ENCODE results near the gene AUTS2. TPM values are rescaled to one million over a fixed set of nuclear protein-coding genes. Genes with fewer than 3 reads are reported as not detected.

Gene AUTS2
- total RNA-seq, 1 experiment from 2014 or later: not detected

DNA sequence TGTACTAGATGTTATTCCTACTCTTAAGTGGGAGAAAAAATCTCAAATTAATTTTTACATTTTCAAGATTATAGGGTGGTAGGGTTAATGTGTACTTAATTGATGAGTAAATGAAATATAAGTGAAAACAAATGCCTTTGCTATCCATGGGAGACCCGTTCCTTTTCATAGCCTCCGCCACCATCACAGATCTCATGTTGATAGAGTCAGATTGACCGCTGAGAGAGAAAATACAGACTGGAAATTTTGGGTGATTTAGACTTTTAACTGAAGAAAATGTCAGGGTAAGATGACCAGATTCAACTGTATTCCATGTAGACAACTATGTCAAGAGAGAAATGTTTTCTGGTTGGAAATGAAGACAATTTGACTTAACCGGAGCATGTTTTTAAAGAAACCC lies 446.2 kb downstream of the AUTS2 start:
- Mint-ChIP-seq H3K4me1 (ENCODE audit: low read depth, unreplicated experiment) (no peaks in the 10 kb centered on the region), H3K4me3 (ENCODE audit: low read depth, unreplicated experiment) (no peak overlapping the region), H3K27ac (ENCODE audit: unreplicated experiment) (no peak overlapping the region), H3K36me3 (ENCODE audit: insufficient read depth, unreplicated experiment) (no peaks in the 10 kb centered on the region), H3K9me3 (ENCODE audit: low read depth, unreplicated experiment) (peaks cover 4% of the 10 kb centered on the region), H3K27me3 (ENCODE audit: unreplicated experiment) (no peaks in the 10 kb centered on the region)
- intact Hi-C loops (cut with micrococcal nuclease; ENCODE audit: unreplicated experiment): no loop called here
- DNase-seq: no peak
- BruUV-seq (replicated peaks): no TSS peak
- TF ChIP-seq, protein P1, sequence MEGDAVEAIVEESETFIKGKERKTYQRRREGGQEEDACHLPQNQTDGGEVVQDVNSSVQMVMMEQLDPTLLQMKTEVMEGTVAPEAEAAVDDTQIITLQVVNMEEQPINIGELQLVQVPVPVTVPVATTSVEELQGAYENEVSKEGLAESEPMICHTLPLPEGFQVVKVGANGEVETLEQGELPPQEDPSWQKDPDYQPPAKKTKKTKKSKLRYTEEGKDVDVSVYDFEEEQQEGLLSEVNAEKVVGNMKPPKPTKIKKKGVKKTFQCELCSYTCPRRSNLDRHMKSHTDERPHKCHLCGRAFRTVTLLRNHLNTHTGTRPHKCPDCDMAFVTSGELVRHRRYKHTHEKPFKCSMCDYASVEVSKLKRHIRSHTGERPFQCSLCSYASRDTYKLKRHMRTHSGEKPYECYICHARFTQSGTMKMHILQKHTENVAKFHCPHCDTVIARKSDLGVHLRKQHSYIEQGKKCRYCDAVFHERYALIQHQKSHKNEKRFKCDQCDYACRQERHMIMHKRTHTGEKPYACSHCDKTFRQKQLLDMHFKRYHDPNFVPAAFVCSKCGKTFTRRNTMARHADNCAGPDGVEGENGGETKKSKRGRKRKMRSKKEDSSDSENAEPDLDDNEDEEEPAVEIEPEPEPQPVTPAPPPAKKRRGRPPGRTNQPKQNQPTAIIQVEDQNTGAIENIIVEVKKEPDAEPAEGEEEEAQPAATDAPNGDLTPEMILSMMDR (IDR thresholded peaks at IDR 0.05; ENCODE audit: unreplicated experiment): no peak
- CTCF ChIA-PET: interaction anchor here (0.6 kb wide), 1 partner anchor 53 kb away, joined by 4 read pairs; no protein-coding TSS in a partner anchor

DNA sequence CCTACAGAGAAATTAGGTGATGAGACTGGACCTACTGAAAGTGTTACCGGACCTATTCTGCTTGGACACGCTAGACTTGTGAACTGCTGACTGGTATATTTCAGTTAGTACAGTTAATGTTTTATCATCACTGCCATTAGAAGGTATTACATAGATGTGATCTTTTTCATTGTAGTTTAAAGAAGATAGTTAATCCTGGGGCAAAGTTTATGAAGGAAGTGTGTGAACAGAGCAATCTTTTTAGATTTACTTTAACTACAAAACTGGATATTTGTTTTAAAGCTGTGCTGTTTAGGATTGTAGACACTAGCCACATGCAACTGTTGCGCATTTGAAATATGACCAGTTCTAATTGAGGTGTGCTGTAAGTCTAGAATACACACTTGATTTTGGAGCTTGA lies 446.7 kb downstream of the AUTS2 start:
- no peaks in the 10 kb centered on the region for H3K27me3 Mint-ChIP-seq (ENCODE audit: unreplicated experiment)
- BruUV-seq (replicated peaks): no TSS peak
- TF ChIP-seq, protein P1 (IDR thresholded peaks at IDR 0.05; ENCODE audit: unreplicated experiment): no peak
- no peak overlapping the region for H3K27ac Mint-ChIP-seq (ENCODE audit: unreplicated experiment)
- peaks cover 4% of the 10 kb centered on the region for H3K9me3 Mint-ChIP-seq (ENCODE audit: low read depth, unreplicated experiment)
- intact Hi-C loops (cut with micrococcal nuclease; ENCODE audit: unreplicated experiment): no loop called here
- CTCF ChIA-PET: interaction anchor here (0.6 kb wide), 1 partner anchor 53 kb away, joined by 4 read pairs; no protein-coding TSS in a partner anchor
- no peak for DNase-seq
- H3K4me1 Mint-ChIP-seq (ENCODE audit: low read depth, unreplicated experiment): no peaks in the 10 kb centered on the region
- H3K4me3 Mint-ChIP-seq (ENCODE audit: low read depth, unreplicated experiment): no peak overlapping the region
- no peaks in the 10 kb centered on the region for H3K36me3 Mint-ChIP-seq (ENCODE audit: insufficient read depth, unreplicated experiment)

DNA sequence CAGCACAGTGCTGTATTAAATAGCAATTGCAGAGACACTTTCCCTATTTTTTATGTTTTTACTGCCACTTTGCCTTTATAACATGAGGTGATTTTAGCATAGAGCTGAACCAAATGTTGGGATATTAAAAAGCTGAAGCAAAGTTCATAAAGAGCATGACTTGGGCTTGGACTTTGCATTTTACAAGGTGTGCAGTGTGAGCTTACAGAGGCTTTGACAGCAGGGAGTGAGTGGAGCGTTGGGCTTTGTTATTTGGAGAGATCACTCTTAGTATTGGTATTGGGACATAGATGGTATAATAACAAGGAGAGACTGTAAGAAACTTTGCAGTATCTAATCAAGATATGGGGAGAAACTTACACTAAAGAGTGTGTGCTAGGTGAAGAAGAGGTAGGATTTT lies 449.1 kb downstream of the AUTS2 start:
- Mint-ChIP-seq H3K4me1 (ENCODE audit: low read depth, unreplicated experiment) (no peaks in the 10 kb centered on the region), H3K27ac (ENCODE audit: unreplicated experiment) (no peak overlapping the region), H3K4me3 (ENCODE audit: low read depth, unreplicated experiment) (no peak overlapping the region), H3K36me3 (ENCODE audit: insufficient read depth, unreplicated experiment) (no peaks in the 10 kb centered on the region), H3K27me3 (ENCODE audit: unreplicated experiment) (no peaks in the 10 kb centered on the region), H3K9me3 (ENCODE audit: low read depth, unreplicated experiment) (peaks cover 4% of the 10 kb centered on the region)
- intact Hi-C loops (cut with micrococcal nuclease; ENCODE audit: unreplicated experiment): no loop called here
- no peak for DNase-seq
- BruUV-seq (replicated peaks): no TSS peak
- TF ChIP-seq, protein P1 (IDR thresholded peaks at IDR 0.05; ENCODE audit: unreplicated experiment): no peak
- CTCF ChIA-PET: no interaction called here

DNA sequence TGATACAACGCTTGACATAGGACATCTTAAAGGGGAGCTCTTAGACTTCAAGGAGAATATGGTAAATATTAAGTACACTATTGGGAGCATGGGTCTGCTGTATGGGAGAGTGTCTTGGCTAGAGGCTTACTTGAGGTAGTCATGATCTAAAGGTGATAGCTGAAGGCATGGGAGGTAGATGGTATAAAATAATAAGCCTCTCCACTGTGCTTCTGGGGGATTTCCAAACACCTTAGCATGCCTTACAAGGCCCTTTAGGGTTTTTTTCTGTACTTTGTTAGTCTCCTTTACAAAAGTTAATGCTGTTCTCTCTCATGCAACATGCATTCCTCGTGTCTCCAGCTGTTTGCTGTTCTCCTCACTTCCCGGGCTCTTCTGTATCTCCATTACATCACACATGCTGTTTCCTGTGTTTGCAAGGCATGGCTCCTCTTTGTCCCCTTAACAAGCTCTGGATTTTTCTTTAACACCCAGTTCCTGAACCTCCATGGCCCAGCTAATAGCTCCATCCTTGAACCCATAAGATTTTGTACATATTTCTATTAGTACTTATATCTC lies 449.7 kb downstream of the AUTS2 start:
- TF ChIP-seq, protein P1 (IDR thresholded peaks at IDR 0.05; ENCODE audit: unreplicated experiment): no peak
- DNase-seq: no peak
- no peak overlapping the region for H3K27ac Mint-ChIP-seq (ENCODE audit: unreplicated experiment)
- no peaks in the 10 kb centered on the region for H3K4me1 Mint-ChIP-seq (ENCODE audit: low read depth, unreplicated experiment)
- CTCF ChIA-PET: no interaction called here
- peaks cover 4% of the 10 kb centered on the region for H3K9me3 Mint-ChIP-seq (ENCODE audit: low read depth, unreplicated experiment)
- intact Hi-C loops (cut with micrococcal nuclease; ENCODE audit: unreplicated experiment): no loop called here
- H3K27me3 Mint-ChIP-seq (ENCODE audit: unreplicated experiment): no peaks in the 10 kb centered on the region
- no peak overlapping the region for H3K4me3 Mint-ChIP-seq (ENCODE audit: low read depth, unreplicated experiment)
- no TSS peak for BruUV-seq (replicated peaks)
- no peaks in the 10 kb centered on the region for H3K36me3 Mint-ChIP-seq (ENCODE audit: insufficient read depth, unreplicated experiment)
